PFSK-1 (cell line): Measurements from ENCODE around the gene SCNM1.

Experiments used
- FOXP2 ChIP-seq: optimal IDR thresholded peaks from 2 replicates; pipeline ENCODE3; 2011; ENCODE audit warnings: borderline replicate concordance, control low read depth, inconsistent platforms; ENCODE audit not compliant: insufficient read depth; ENCODE audit errors: extremely low read length, extremely low read depth
- POLR2AphosphoS5 ChIP-seq: IDR thresholded peaks from 2 replicates; pipeline ENCODE4 v1.6.1; 2012; ENCODE audit warnings: low read depth, mild to moderate bottlenecking, control low read depth, low read length, moderate library complexity
- REST ChIP-seq, 2 experiments: IDR thresholded peaks; 2 replicates each; pipeline versions ENCODE4 v1.6.1 to v1.8.0; 2011 to 2012; ENCODE audit warnings: low read depth in 2 of 2, low read length in 2 of 2, control low read depth in 1 of 2, inconsistent platforms in 1 of 2, mild to moderate bottlenecking in 1 of 2, moderate library complexity in 1 of 2; ENCODE audit not compliant: insufficient read depth in 1 of 2
- SIN3A ChIP-seq: IDR thresholded peaks from 2 replicates; pipeline ENCODE4 v1.6.1; 2012; ENCODE audit warnings: mild to moderate bottlenecking, low read length, moderate library complexity, borderline replicate concordance; ENCODE audit not compliant: insufficient read depth
- TAF1 ChIP-seq: IDR thresholded peaks from 2 replicates; pipeline ENCODE4 v1.6.1; 2012; ENCODE audit warnings: low read length, control low read depth, borderline replicate concordance; ENCODE audit not compliant: insufficient read depth

Gene SCNM1

GRCh38 chr1:151166505-151166956 is 587 bp downstream of the SCNM1 start:
- TF ChIP-seq FOXP2, result no peak
- no peak for TF ChIP-seq REST (IDR thresholded peaks at IDR 0.05; ENCODE audit: insufficient read depth in 1 of 2, low read depth in 2 of 2, low read length in 2 of 2)
- no peak for TF ChIP-seq SIN3A
- TF ChIP-seq TAF1, result no peak
- no peak for TF ChIP-seq POLR2AphosphoS5

GRCh38 chr1:151167116-151167515 is 1.2 kb downstream of the SCNM1 start:
- no peak for TF ChIP-seq POLR2AphosphoS5
- no peak for TF ChIP-seq FOXP2
- no peak for TF ChIP-seq TAF1
- no peak for TF ChIP-seq REST (IDR thresholded peaks at IDR 0.05; ENCODE audit: insufficient read depth in 1 of 2, low read depth in 2 of 2, low read length in 2 of 2)
- TF ChIP-seq SIN3A, result no peak

GRCh38 chr1:151171190-151171589 is 5.2 kb downstream of the SCNM1 start:
- TF ChIP-seq POLR2AphosphoS5 (0 out of 2 replicates have a peak, but pooled peaks have one; percentile 30), FOXP2 (no peak), TAF1 (no peak), REST (IDR thresholded peaks at IDR 0.05; ENCODE audit: insufficient read depth in 1 of 2, low read depth in 2 of 2, low read length in 2 of 2) (no peak), SIN3A (no peak)

- TF ChIP-seq SIN3A (no peak), POLR2AphosphoS5 (no peak), FOXP2 (no peak)
Observed at GRCh38 chr1:151175041-151175741, 9.2 kb downstream of the SCNM1 start.

GRCh38 chr1:151175863-151176262 is 9.9 kb downstream of the SCNM1 start, which contains the start of gene TMOD4:
TMOD4 (minus strand) TSS chr1:151175981; CDS start chr1:151174875, 1,106 bp downstream.
- TF ChIP-seq REST (IDR thresholded peaks at IDR 0.05; ENCODE audit: insufficient read depth in 1 of 2, low read depth in 2 of 2, low read length in 2 of 2) (no peak), POLR2AphosphoS5 (no peak), SIN3A (no peak), FOXP2 (no peak), TAF1 (no peak)
